ENCODE results near the gene ZXDB.

- TF ChIP-seq GATA2 (IDR thresholded peaks at IDR 0.05; ENCODE audit: low read depth, low read length), result no peak
- TF ChIP-seq GATA3 (IDR thresholded peaks at IDR 0.05; ENCODE audit: low read depth, low read length), result no peak
Measured at GRCh38 chrX:57596516-57596915, 4.7 kb downstream of the ZXDB start.
